GM23248 (cell line): ENCODE measurements around the gene PKNOX2.

Experiments used
- EZH2 ChIP-seq: fragments of 200-600 bp; sonication (generic); IDR thresholded peaks from 2 replicates; pipeline ENCODE4 v1.6.1; 2018; ENCODE audit warnings: antibody characterized with exemption, mild to moderate bottlenecking; ENCODE audit not compliant: insufficient read depth, poor library complexity, severe bottlenecking
- EZH2phosphoT487 ChIP-seq: fragments of 200-600 bp; sonication (generic); IDR thresholded peaks from 2 replicates; pipeline ENCODE4 v1.6.1; 2018; ENCODE audit warnings: antibody characterized with exemption, moderate library complexity, mild to moderate bottlenecking, low read depth; ENCODE audit not compliant: insufficient read depth

DNA sequence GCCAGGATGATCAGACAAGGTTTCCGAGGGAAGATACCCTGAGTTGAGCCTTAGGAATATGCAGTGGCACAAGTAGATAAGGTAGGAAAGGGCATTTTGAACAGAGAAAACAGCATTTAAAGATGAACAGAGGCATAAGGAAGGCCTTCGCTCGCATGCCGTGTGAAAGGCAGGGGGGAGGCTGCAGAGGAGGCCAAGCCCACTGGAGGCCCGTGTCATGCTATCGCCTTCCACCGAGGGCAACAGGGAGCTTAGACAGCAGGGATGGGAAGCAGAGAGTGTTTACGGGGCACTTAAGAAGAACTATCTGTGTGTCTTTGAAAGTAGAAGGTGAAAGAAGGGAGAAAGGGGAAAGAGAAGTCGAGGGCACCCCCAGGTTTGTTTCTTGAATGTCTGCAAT is 148.3 kb downstream of the PKNOX2 start:
- no peak for TF ChIP-seq EZH2phosphoT487
- no peak for TF ChIP-seq EZH2
